Astrocyte (in vitro differentiated cells and primary cell): ENCODE data around the gene PPIL6. TPM values are rescaled to one million over a fixed set of nuclear protein-coding genes. Genes with fewer than 3 reads are reported as not detected.

ENCODE experiments used
- DNase-seq: peaks from one replicate; pipeline ENCODE4 v3.0.0-alpha.2; 2010; ENCODE audit warnings: low read depth
- FAIRE-seq: peaks from 2 replicates; lab custom pipeline; 2011; peaks lifted over from hg19 to GRCh38; lab: Jason Lieb, UNC
- H2AFZ ChIP-seq: 2 replicates; pipeline ENCODE4 v1.6.0; 2012; ENCODE audit warnings: low read depth, low read length, inconsistent platforms
- H3K27ac ChIP-seq: 2 replicates; pipeline ENCODE4 v1.5.1; 2011; ENCODE audit warnings: low read depth, low read length, inconsistent platforms
- H3K27me3 ChIP-seq: 2 replicates; pipeline ENCODE4 v1.6.0; 2011; ENCODE audit warnings: low read length, inconsistent platforms; ENCODE audit not compliant: insufficient read depth
- H3K36me3 ChIP-seq: 2 replicates; pipeline ENCODE4 v1.5.1; 2011; ENCODE audit warnings: low read length, inconsistent platforms; ENCODE audit not compliant: insufficient read depth
- H3K4me1 ChIP-seq: 2 replicates; pipeline ENCODE4 v1.5.1; 2011; ENCODE audit warnings: low read length, inconsistent platforms; ENCODE audit not compliant: insufficient read depth
- H3K4me2 ChIP-seq: 2 replicates; pipeline ENCODE4 v1.6.0; 2012; ENCODE audit warnings: low read length, inconsistent platforms
- H3K4me3 ChIP-seq: 2 replicates; pipeline ENCODE4 v1.5.1; 2011; ENCODE audit warnings: low read depth, mild to moderate bottlenecking, low read length, inconsistent platforms; ENCODE audit not compliant: insufficient read depth
- H3K79me2 ChIP-seq: 2 replicates; pipeline ENCODE4 v1.6.0; 2012; ENCODE audit warnings: mild to moderate bottlenecking, low read length, inconsistent platforms; ENCODE audit not compliant: insufficient read depth
- H3K9ac ChIP-seq: 2 replicates; pipeline ENCODE4 v1.6.0; 2012; ENCODE audit warnings: mild to moderate bottlenecking, low read length, inconsistent platforms
- H3K9me3 ChIP-seq: 2 replicates; pipeline ENCODE4 v1.5.1; 2012; ENCODE audit warnings: low read depth, mild to moderate bottlenecking, low read length, inconsistent platforms; ENCODE audit not compliant: insufficient read depth
- H4K20me1 ChIP-seq: 2 replicates; pipeline ENCODE4 v1.6.0; 2012; ENCODE audit warnings: low read length, inconsistent platforms; ENCODE audit not compliant: insufficient read depth
- H3K27ac Mint-ChIP-seq: one replicate; pipeline ENCODE4 v1.8.0; 2021; ENCODE audit warnings: mild to moderate bottlenecking, mixed read lengths; ENCODE audit not compliant: unreplicated experiment
- H3K27me3 Mint-ChIP-seq: one replicate; pipeline ENCODE4 v1.8.0; 2021; ENCODE audit warnings: low read depth, mixed read lengths; ENCODE audit not compliant: unreplicated experiment
- H3K36me3 Mint-ChIP-seq: one replicate; pipeline ENCODE4 v1.8.0; 2021; ENCODE audit warnings: low read depth, mixed read lengths; ENCODE audit not compliant: unreplicated experiment
- H3K4me1 Mint-ChIP-seq: one replicate; pipeline ENCODE4 v1.8.0; 2021; ENCODE audit warnings: low read depth, mixed read lengths; ENCODE audit not compliant: unreplicated experiment
- H3K4me3 Mint-ChIP-seq: one replicate; pipeline ENCODE4 v1.8.0; 2021; ENCODE audit warnings: mild to moderate bottlenecking, moderate library complexity, mixed read lengths; ENCODE audit not compliant: unreplicated experiment
- H3K9me3 Mint-ChIP-seq: one replicate; pipeline ENCODE4 v1.8.0; 2021; ENCODE audit warnings: mild to moderate bottlenecking, mixed read lengths; ENCODE audit not compliant: unreplicated experiment
- EZH2 ChIP-seq: IDR thresholded peaks from 2 replicates; pipeline ENCODE4 v1.6.1; 2012; ENCODE audit warnings: mild to moderate bottlenecking, low read length, inconsistent platforms; ENCODE audit not compliant: insufficient read depth
- total RNA-seq: library from RNA; stranded (reverse); gene quantifications from 2 replicates; pipeline ENCODE4 v1.2.1, GENCODE V29; 2021
- TF ChIP-seq, protein P1 (sequence below): IDR thresholded peaks from 2 replicates; pipeline ENCODE4 v1.5.1; 2011; ENCODE audit warnings: low read depth, mild to moderate bottlenecking, inconsistent platforms, low read length, moderate library complexity; ENCODE audit not compliant: insufficient read depth

Gene PPIL6
- total RNA-seq, 1 donor from 2014 or later = 1.7 TPM

- Mint-ChIP-seq H3K27me3 (no peaks in the 10 kb centered on the region), H3K4me3 (no peak overlapping the region), H3K9me3 (no peaks in the 10 kb centered on the region), H3K4me1 (peaks cover 5% of the 10 kb centered on the region), H3K27ac (no peak overlapping the region), H3K36me3 (peaks cover 16% of the 10 kb centered on the region)
- TF ChIP-seq, protein P1, sequence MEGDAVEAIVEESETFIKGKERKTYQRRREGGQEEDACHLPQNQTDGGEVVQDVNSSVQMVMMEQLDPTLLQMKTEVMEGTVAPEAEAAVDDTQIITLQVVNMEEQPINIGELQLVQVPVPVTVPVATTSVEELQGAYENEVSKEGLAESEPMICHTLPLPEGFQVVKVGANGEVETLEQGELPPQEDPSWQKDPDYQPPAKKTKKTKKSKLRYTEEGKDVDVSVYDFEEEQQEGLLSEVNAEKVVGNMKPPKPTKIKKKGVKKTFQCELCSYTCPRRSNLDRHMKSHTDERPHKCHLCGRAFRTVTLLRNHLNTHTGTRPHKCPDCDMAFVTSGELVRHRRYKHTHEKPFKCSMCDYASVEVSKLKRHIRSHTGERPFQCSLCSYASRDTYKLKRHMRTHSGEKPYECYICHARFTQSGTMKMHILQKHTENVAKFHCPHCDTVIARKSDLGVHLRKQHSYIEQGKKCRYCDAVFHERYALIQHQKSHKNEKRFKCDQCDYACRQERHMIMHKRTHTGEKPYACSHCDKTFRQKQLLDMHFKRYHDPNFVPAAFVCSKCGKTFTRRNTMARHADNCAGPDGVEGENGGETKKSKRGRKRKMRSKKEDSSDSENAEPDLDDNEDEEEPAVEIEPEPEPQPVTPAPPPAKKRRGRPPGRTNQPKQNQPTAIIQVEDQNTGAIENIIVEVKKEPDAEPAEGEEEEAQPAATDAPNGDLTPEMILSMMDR = no peak
- TF ChIP-seq EZH2 = no peak
- DNase-seq (no peak), FAIRE-seq (no peak)
- peaks cover 38% of the 10 kb centered on the region for H4K20me1 ChIP-seq
- peaks cover 23% of the 10 kb centered on the region for H3K79me2 ChIP-seq
- H3K4me1 ChIP-seq = peaks cover 8% of the 10 kb centered on the region
- no peaks in the 10 kb centered on the region for H3K27me3 ChIP-seq
- H3K9ac ChIP-seq = no peak overlapping the region
- H3K9me3 ChIP-seq = no peaks in the 10 kb centered on the region
- H2AFZ ChIP-seq = no peak overlapping the region
- H3K27ac ChIP-seq = no peak overlapping the region
- H3K4me2 ChIP-seq = no peak overlapping the region
- peaks cover 6% of the 10 kb centered on the region for H3K36me3 ChIP-seq
- no peak overlapping the region for H3K4me3 ChIP-seq
Measured at GRCh38 chr6:109451376-109451775, 10.9 kb upstream of the PPIL6 start.

GRCh38 chr6:109450801-109451200 lies 10.4 kb upstream of the PPIL6 start:
- Histone ChIP-seq H3K27ac (no peak overlapping the region), H4K20me1 (peaks cover 38% of the 10 kb centered on the region), H2AFZ (no peak overlapping the region), H3K27me3 (no peaks in the 10 kb centered on the region), H3K4me1 (peaks cover 7% of the 10 kb centered on the region), H3K9me3 (no peaks in the 10 kb centered on the region), H3K36me3 (peaks cover 6% of the 10 kb centered on the region), H3K9ac (no peak overlapping the region), H3K4me3 (no peak overlapping the region), H3K79me2 (peaks cover 23% of the 10 kb centered on the region), H3K4me2 (no peak overlapping the region)
- no peak overlapping the region for H3K27ac Mint-ChIP-seq
- no peaks in the 10 kb centered on the region for H3K27me3 Mint-ChIP-seq
- TF ChIP-seq EZH2 = no peak
- TF ChIP-seq, protein P1 = no peak
- H3K36me3 Mint-ChIP-seq = peaks cover 19% of the 10 kb centered on the region
- H3K4me1 Mint-ChIP-seq = peaks cover 3% of the 10 kb centered on the region
- no peak for FAIRE-seq
- no peak for DNase-seq
- H3K9me3 Mint-ChIP-seq = no peaks in the 10 kb centered on the region
- H3K4me3 Mint-ChIP-seq = no peak overlapping the region

DNA sequence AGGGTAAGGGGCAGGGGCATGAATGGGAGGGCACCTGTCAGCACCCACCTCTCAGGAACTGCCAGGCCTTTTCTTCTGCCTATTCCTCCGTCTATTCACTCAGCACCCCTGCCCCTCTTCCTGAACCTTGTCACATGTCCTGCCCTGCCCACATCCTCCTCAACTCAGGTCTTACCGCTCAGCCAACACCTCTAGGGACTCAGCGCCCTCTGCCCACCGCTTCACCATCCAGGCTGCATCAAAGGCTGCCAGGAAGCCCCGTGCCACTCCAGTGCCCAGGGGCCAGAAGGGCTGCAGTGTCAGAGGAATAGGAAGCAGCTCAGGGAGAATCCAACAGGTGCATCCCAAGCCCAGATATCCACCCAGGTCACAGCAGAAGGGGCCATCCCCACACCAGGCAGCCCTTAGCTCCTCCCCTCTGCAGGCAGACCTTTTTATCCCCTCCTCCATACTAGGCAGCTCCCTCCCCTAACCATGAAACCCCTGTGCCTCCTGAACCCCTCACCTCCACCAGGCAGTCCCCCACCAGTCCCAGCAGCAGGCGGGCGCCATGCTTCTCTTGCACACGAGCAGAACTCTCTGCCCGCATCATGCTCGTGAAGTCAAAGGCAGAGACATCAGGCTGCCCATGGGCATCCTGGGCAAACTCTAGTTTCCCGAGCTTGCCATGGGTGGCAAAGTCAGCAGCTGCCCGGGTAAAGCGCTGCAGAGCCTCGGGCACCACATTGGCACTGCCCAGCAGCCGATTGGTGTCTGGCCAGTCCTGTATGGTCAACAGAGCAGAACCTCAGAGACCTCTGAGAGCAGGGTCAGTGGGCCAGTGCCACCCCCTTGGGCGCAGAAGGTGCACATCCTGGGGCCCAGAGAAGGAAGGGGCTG lies 9.6 kb upstream of the PPIL6 start:
- H3K4me1 Mint-ChIP-seq = peaks cover 3% of the 10 kb centered on the region
- H3K36me3 Mint-ChIP-seq = peaks cover 25% of the 10 kb centered on the region
- H3K27me3 Mint-ChIP-seq = no peaks in the 10 kb centered on the region
- no peak overlapping the region for H3K27ac Mint-ChIP-seq
- Histone ChIP-seq H3K36me3 (peaks cover 10% of the 10 kb centered on the region), H3K27me3 (no peaks in the 10 kb centered on the region), H2AFZ (no peak overlapping the region), H3K4me2 (no peak overlapping the region), H4K20me1 (peaks cover 38% of the 10 kb centered on the region), H3K27ac (no peak overlapping the region), H3K4me3 (no peak overlapping the region), H3K79me2 (peaks cover 19% of the 10 kb centered on the region), H3K4me1 (peaks cover 7% of the 10 kb centered on the region), H3K9me3 (no peaks in the 10 kb centered on the region), H3K9ac (no peak overlapping the region)
- DNase-seq = no peak
- FAIRE-seq = no peak
- H3K9me3 Mint-ChIP-seq = no peaks in the 10 kb centered on the region
- TF ChIP-seq, protein P1 = no peak
- no peak for TF ChIP-seq EZH2
- H3K4me3 Mint-ChIP-seq = no peak overlapping the region
